Hepatocyte (in vitro differentiated cells): ENCODE measurements around the gene KRTDAP. TPM values are rescaled to one million over a fixed set of nuclear protein-coding genes. Genes with fewer than 3 reads are reported as not detected.

Experiments
- DNase-seq: peaks from one replicate; pipeline ENCODE4 v3.0.0-alpha.2; 2016; ENCODE audit warnings: low spot score
- H2AFZ ChIP-seq: fragments of 200-600 bp; sonication (generic); 2 replicates; pipeline ENCODE4 v1.6.0; 2016; ENCODE audit warnings: antibody characterized with exemption, mild to moderate bottlenecking
- H3K27ac ChIP-seq: fragments of 200-600 bp; sonication (generic); 2 replicates; pipeline ENCODE4 v1.5.1; 2016; ENCODE audit warnings: mild to moderate bottlenecking
- H3K27me3 ChIP-seq: fragments of 200-600 bp; sonication (generic); 2 replicates; pipeline ENCODE4 v1.6.1; 2016
- H3K36me3 ChIP-seq: fragments of 200-600 bp; sonication (generic); replicated peaks from 2 replicates; pipeline ENCODE4 v1.5.1; 2016; ENCODE audit warnings: low read depth; ENCODE audit not compliant: insufficient read depth
- H3K4me1 ChIP-seq: fragments of 200-600 bp; sonication (generic); 2 replicates; pipeline ENCODE4 v1.5.1; 2016; ENCODE audit warnings: mild to moderate bottlenecking, moderate library complexity; ENCODE audit not compliant: insufficient read depth
- H3K4me2 ChIP-seq: fragments of 200-600 bp; sonication (generic); 2 replicates; pipeline ENCODE4 v1.6.0; 2016
- H3K4me3 ChIP-seq: fragments of 200-600 bp; sonication (generic); 2 replicates; pipeline ENCODE4 v1.5.1; 2016; ENCODE audit warnings: mild to moderate bottlenecking
- H3K79me2 ChIP-seq: fragments of 200-600 bp; sonication (generic); 2 replicates; pipeline ENCODE4 v1.6.0; 2017; ENCODE audit warnings: mild to moderate bottlenecking
- H3K9me2 ChIP-seq: fragments of 200-600 bp; sonication (generic); replicated peaks from 2 replicates; pipeline ENCODE4 v1.6.0; 2017; ENCODE audit warnings: mild to moderate bottlenecking; ENCODE audit not compliant: insufficient read depth
- H3K9me3 ChIP-seq: fragments of 200-600 bp; sonication (generic); 2 replicates; pipeline ENCODE4 v1.5.1; 2016; ENCODE audit warnings: low read depth, mild to moderate bottlenecking
- H4K20me1 ChIP-seq: fragments of 200-600 bp; sonication (generic); 2 replicates; pipeline ENCODE4 v1.6.0; 2016; ENCODE audit warnings: mild to moderate bottlenecking; ENCODE audit not compliant: insufficient read depth, poor library complexity, severe bottlenecking
- EZH2 ChIP-seq: fragments of 200-600 bp; sonication (generic); IDR thresholded peaks from 2 replicates; pipeline ENCODE4 v1.6.1; 2016; ENCODE audit warnings: antibody characterized with exemption, mild to moderate bottlenecking, borderline replicate concordance
- EZH2phosphoT487 ChIP-seq: fragments of 200-600 bp; sonication (generic); IDR thresholded peaks from one replicate; pipeline ENCODE4 v1.6.1; 2018; ENCODE audit warnings: antibody characterized with exemption, mild to moderate bottlenecking, low read depth, moderate library complexity; ENCODE audit not compliant: unreplicated experiment, severe bottlenecking
- WGBS: methylation state at CpG from one replicate; pipeline ENCODE4 v1.1.6; 2016; ENCODE audit warnings: low lambda C conversion rate; ENCODE audit errors: missing lambda C conversion rate; 5-methylcytosine and 5-hydroxymethylcytosine counted together
- polyA plus RNA-seq: library from polyadenylated mRNA; unstranded; fragments of >200 nt; fragmentation: Nextera tagmentation; extraction: Ambion mirVana; gene quantifications from 2 replicates; pipeline ENCODE4 v1.2.1, GENCODE V29; 2016
- total RNA-seq: library from RNA; depleted of rRNA; stranded (reverse); fragments of >200 nt; gene quantifications from 2 replicates; pipeline ENCODE4 v1.2.3, GENCODE V29; 2014
- TF ChIP-seq, protein P1 (sequence below): fragments of 200-600 bp; sonication (generic); IDR thresholded peaks from 2 replicates; pipeline ENCODE4 v1.5.1; 2016; ENCODE audit warnings: antibody characterized with exemption, mild to moderate bottlenecking; ENCODE audit not compliant: poor library complexity

KRTDAP gene
- total and polyA plus RNA-seq, 2 experiments from 2014 or later = 0.97 to 1.6 TPM

DNA sequence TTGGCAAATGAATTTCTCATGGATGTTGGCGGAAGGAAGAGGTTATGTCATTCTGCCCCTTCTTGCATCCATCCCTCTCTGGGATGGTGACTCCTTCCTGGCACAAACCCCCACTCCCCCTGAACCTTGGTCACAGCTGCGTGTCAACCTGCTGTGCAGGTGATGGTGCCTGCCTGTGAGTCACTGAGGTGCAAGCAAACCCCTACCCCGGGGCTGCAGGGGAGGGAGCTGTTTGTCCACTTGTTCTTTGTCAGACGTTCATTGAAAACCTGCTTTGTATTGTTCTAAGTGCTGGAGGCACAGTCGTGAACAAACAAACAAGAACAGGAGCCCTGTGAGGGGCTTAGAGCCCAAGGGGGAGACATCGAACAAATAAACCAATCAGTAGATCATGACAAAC, 41.0 kb upstream of the KRTDAP start:
- DNase-seq = no peak
- TF ChIP-seq EZH2 = no peak
- TF ChIP-seq, protein P1, sequence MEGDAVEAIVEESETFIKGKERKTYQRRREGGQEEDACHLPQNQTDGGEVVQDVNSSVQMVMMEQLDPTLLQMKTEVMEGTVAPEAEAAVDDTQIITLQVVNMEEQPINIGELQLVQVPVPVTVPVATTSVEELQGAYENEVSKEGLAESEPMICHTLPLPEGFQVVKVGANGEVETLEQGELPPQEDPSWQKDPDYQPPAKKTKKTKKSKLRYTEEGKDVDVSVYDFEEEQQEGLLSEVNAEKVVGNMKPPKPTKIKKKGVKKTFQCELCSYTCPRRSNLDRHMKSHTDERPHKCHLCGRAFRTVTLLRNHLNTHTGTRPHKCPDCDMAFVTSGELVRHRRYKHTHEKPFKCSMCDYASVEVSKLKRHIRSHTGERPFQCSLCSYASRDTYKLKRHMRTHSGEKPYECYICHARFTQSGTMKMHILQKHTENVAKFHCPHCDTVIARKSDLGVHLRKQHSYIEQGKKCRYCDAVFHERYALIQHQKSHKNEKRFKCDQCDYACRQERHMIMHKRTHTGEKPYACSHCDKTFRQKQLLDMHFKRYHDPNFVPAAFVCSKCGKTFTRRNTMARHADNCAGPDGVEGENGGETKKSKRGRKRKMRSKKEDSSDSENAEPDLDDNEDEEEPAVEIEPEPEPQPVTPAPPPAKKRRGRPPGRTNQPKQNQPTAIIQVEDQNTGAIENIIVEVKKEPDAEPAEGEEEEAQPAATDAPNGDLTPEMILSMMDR = no peak
- no peak for TF ChIP-seq EZH2phosphoT487
- no peak overlapping the region for H3K4me2 ChIP-seq
- no peaks in the 10 kb centered on the region for H4K20me1 ChIP-seq
- H3K9me2 ChIP-seq = no peaks in the 10 kb centered on the region
- H3K9me3 ChIP-seq = no peaks in the 10 kb centered on the region
- no peaks in the 10 kb centered on the region for H3K4me1 ChIP-seq
- no peak overlapping the region for H3K4me3 ChIP-seq
- no peak overlapping the region for H2AFZ ChIP-seq
- WGBS = 41% methylated on average over 6 of the region's 6 CpGs
- no peaks in the 10 kb centered on the region for H3K79me2 ChIP-seq
- no peak overlapping the region for H3K27ac ChIP-seq
- H3K27me3 ChIP-seq = no peaks in the 10 kb centered on the region
- H3K36me3 ChIP-seq = no peaks in the 10 kb centered on the region

DNA sequence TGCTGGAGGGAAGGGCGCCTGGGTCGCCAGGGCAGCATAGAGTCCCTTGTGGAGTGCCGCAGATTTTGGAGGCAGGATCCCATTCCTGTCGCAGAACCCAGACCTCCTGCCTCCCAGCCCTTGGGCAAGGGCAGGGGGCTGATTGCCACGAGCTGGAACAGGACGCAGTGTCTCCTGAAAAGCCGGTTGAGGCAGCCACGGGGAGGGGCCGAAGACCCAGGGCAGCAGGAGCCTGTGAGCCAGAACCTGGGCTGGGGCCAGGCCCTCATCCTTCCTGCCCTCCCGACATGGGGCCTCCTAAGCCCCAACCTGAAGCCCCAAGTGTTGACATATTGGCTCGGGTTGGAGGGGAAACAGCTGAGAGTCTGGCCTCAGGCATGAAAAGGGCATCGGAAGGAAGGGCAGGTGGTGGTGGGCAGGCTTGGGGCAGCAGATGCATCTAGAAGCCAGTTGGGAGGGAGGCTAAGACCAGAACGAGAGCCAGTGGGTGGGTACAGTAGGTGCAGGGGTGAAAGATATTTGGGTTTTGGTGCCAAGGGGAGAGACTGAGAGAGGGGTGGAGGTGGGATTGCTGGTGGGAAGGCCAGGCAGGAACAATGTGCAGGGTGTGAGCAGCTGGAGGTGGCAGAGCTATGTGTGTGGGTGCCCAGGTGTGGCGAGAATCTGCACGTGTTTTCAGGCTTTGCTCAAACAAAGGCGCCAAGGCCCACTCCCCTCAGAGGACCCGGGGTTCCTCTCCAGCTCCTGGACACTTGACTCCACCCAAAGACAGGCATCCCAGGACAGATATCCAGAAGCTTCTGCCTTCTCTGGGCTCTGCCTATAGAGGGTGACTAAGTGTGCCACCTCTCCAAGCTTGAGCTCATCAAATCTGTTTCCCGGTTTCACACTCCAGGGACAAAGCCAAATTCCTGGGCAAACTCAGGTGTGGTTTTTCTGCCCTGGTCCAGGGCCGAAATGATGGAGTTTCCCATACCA, 39.3 kb upstream of the KRTDAP start:
- WGBS = 75% methylated on average over 17 of the region's 19 CpGs
- no peaks in the 10 kb centered on the region for H3K4me1 ChIP-seq
- H2AFZ ChIP-seq = no peak overlapping the region
- H3K4me3 ChIP-seq = no peak overlapping the region
- H3K4me2 ChIP-seq = no peak overlapping the region
- no peak for DNase-seq
- no peaks in the 10 kb centered on the region for H3K36me3 ChIP-seq
- no peaks in the 10 kb centered on the region for H3K79me2 ChIP-seq
- no peak overlapping the region for H3K27ac ChIP-seq
- H3K9me2 ChIP-seq = no peaks in the 10 kb centered on the region
- H3K27me3 ChIP-seq = peaks cover 2% of the 10 kb centered on the region
- no peaks in the 10 kb centered on the region for H4K20me1 ChIP-seq
- TF ChIP-seq EZH2 (no peak), EZH2phosphoT487 (no peak)
- TF ChIP-seq, protein P1 = no peak
- no peaks in the 10 kb centered on the region for H3K9me3 ChIP-seq

DNA sequence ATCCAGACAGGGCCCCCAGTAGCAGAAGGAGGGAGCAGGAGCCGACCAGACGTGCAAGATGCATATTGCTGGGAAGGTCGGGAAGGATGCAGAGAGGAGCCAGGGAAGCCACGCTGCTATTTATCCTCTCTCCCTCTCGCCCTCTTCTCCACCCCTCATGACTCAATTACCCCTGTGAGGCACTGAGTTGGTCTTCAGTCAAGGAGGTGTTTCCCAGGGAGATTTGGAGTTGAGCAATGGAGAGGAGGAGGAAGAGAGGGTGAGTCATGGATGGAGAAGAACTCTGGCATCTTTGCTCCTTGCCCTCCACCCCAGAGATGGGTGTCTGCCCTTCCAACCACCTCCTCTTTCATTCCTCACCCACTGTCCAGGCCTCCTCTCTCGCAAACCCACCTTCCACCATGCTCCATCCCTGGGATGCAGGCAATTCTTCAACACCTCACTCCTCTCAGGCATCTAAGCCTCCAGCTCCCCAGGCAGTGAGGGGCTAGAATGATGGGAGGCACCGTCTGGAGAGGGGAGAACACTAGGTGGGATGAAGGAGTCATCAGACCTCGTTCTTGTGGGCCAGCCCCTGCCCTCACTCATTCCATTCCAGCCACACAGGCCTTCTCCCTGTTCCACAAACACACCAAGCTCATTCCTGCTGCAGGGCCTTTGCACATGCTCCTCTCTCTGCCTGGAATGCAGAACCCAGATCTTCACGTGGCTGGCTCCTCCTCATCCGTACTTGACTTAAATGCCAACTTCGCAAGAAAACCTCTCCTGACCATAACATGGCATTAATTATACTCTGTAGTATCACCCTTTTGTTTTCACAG, 38.2 kb upstream of the KRTDAP start, which contains the start of gene SBSN:
Gene SBSN (minus strand): TSS at position 94 of the 821 bp plus-strand sequence. CDS start 30 bp downstream, at position 64.
- DNase-seq = no peak
- no peaks in the 10 kb centered on the region for H3K9me2 ChIP-seq
- 84% methylated on average over 11 of the region's 11 CpGs for WGBS
- H2AFZ ChIP-seq = no peak within 1 kb of the TSS
- no peak within 1 kb of the TSS for H3K27ac ChIP-seq
- H3K4me3 ChIP-seq = no peak within 1 kb of the TSS
- TF ChIP-seq EZH2 (no peak), EZH2phosphoT487 (no peak)
- TF ChIP-seq, protein P1 = no peak
- no peaks in the 10 kb centered on the region for H3K79me2 ChIP-seq
- H3K36me3 ChIP-seq = no peaks in the 10 kb centered on the region
- no peaks in the 10 kb centered on the region for H3K4me1 ChIP-seq
- H3K27me3 ChIP-seq = peaks cover 7% of the 10 kb centered on the region
- no peak within 1 kb of the TSS for H3K4me2 ChIP-seq
- H4K20me1 ChIP-seq = no peaks in the 10 kb centered on the region
- H3K9me3 ChIP-seq = no peaks in the 10 kb centered on the region
